GM23248 (cell line): ENCODE results near the gene NLGN4X.

Experiments
- EZH2 ChIP-seq: fragments of 200-600 bp; sonication (generic); IDR thresholded peaks from 2 replicates; pipeline ENCODE4 v1.6.1; 2018; ENCODE audit warnings: antibody characterized with exemption, mild to moderate bottlenecking; ENCODE audit not compliant: insufficient read depth, poor library complexity, severe bottlenecking
- EZH2phosphoT487 ChIP-seq: fragments of 200-600 bp; sonication (generic); IDR thresholded peaks from 2 replicates; pipeline ENCODE4 v1.6.1; 2018; ENCODE audit warnings: antibody characterized with exemption, moderate library complexity, mild to moderate bottlenecking, low read depth; ENCODE audit not compliant: insufficient read depth

- TF ChIP-seq EZH2 = no peak
- no peak for TF ChIP-seq EZH2phosphoT487
Observed at GRCh38 chrX:6067600-6067999, 161.1 kb downstream of the NLGN4X start.
